Measurements from ENCODE around the gene PPM1E. TPM values are rescaled to one million over a fixed set of nuclear protein-coding genes. Genes with fewer than 3 reads are reported as not detected.

The PPM1E gene
- total RNA-seq, 1 donor from 2014 or later, result 0.30 TPM

- DNase-seq, result no peak
- H3K36me3 ChIP-seq, result peaks cover 41% of the 10 kb centered on the region
- intact Hi-C loops (cut with DNase I), result no loop called here
- no peak for ATAC-seq
- H3K9me3 ChIP-seq, result no peaks in the 10 kb centered on the region
- no peaks in the 10 kb centered on the region for H3K27me3 ChIP-seq (ENCODE audit: low read depth)
- H3K4me1 ChIP-seq, result no peaks in the 10 kb centered on the region
- H3K27ac ChIP-seq, result no peak overlapping the region
- TF ChIP-seq CTCF (IDR thresholded peaks at IDR 0.05), result no peak
- no peak overlapping the region for H3K4me3 ChIP-seq
Measured at GRCh38 chr17:59010026-59010425, 254.4 kb downstream of the PPM1E start.

- Histone ChIP-seq H3K4me3 (no peak overlapping the region), H3K9me3 (no peaks in the 10 kb centered on the region), H3K36me3 (peaks cover 60% of the 10 kb centered on the region), H3K27ac (no peak overlapping the region), H3K4me1 (no peaks in the 10 kb centered on the region), H3K27me3 (ENCODE audit: low read depth) (no peaks in the 10 kb centered on the region)
- intact Hi-C loops (cut with DNase I), result no loop called here
- DNase-seq (no peak), ATAC-seq (no peak)
- TF ChIP-seq CTCF (IDR thresholded peaks at IDR 0.05), result no peak
Measured at GRCh38 chr17:59011975-59012374, 256.3 kb downstream of the PPM1E start.

DNA sequence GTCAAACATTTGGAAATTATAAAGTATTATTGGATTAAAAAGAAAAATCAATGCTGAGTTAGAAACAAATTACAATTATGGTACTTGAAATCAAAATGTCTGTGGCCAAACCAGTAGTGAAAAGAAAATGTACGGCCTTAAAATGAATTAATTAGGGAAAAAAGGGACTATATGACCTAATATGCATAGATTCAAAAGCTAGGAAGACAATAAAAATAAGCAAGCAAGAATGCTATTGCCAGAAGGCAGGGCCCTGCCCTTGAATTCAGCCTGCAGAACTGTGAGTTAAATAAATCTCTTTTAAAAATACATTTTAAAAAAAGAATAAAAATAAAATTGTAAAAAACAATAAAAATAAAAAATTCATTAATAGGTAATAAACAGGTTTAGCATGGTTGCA lies 262.4 kb downstream of the PPM1E start:
- Histone ChIP-seq H3K36me3 (peaks cover 36% of the 10 kb centered on the region), H3K4me3 (no peak overlapping the region), H3K27me3 (ENCODE audit: low read depth) (no peaks in the 10 kb centered on the region), H3K9me3 (no peaks in the 10 kb centered on the region), H3K4me1 (no peaks in the 10 kb centered on the region), H3K27ac (no peak overlapping the region)
- no peak for TF ChIP-seq CTCF (IDR thresholded peaks at IDR 0.05)
- intact Hi-C loops (cut with DNase I), result no loop called here
- no peak for DNase-seq
- ATAC-seq, result no peak

DNA sequence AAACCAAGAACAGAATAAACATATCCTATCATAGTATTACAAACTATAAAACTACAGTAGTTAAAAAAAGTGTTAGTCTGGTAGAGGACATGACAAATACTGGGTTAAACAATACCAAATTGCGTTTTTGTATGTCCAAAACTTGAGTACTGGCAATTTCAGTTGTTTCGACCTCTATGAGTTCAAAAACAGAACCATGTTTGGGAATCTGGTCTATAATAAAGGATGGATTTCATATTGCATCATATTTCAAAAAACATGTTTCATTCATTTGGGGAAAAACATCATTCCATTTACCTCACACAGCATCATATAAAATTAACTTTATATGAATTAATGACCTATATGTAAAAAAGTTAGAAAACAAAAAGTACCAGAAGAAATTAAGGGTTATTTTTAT lies 269.3 kb downstream of the PPM1E start:
- no peaks in the 10 kb centered on the region for H3K27me3 ChIP-seq (ENCODE audit: low read depth)
- no peaks in the 10 kb centered on the region for H3K9me3 ChIP-seq
- DNase-seq (no peak), ATAC-seq (no peak)
- no peak overlapping the region for H3K4me3 ChIP-seq
- H3K27ac ChIP-seq, result no peak overlapping the region
- peaks cover 14% of the 10 kb centered on the region for H3K36me3 ChIP-seq
- no peak for TF ChIP-seq CTCF (IDR thresholded peaks at IDR 0.05)
- intact Hi-C loops (cut with DNase I), result no loop called here
- H3K4me1 ChIP-seq, result peaks cover 13% of the 10 kb centered on the region

DNA sequence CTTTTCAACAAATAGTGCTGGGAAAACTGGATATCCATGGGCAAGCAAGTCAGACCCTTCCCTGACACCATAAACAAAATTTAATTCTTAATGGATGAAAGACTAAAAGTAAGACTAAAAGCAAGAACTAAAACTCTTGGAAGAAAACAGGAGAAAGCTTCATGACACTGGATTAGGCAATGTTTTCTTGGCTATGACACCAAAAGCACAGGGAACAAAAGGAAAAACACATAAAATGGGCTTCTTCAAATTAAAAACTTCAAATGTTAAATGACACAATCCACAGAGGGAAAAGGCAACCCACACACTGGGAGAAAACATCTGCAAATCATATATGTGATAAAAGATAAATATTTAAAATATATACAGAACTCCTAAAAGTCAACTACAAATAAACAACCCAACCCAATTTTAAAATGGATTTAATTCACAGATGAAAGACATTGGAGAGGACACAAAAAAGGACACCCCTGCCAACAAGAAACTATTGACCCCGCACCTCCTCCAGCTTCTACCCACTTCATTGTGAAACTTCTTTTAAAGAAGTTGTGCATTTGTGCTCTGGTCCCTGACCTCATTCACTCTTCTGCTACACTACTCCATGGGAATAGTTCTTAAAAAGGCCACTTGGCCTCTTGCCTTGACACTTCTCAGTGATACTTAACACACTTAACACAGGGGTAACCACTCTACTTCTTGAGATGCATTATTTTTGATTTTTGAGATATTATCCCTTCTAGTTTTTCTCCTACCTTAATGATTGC lies 270.7 kb downstream of the PPM1E start:
- Histone ChIP-seq H3K27ac (no peak overlapping the region), H3K27me3 (ENCODE audit: low read depth) (no peaks in the 10 kb centered on the region), H3K36me3 (peaks cover 10% of the 10 kb centered on the region), H3K4me3 (no peak overlapping the region), H3K4me1 (peaks cover 13% of the 10 kb centered on the region), H3K9me3 (no peaks in the 10 kb centered on the region)
- ATAC-seq, result peak in 1 of 2 donors; percentile 46
- DNase-seq, result no peak
- intact Hi-C loops (cut with DNase I), result no loop called here
- no peak for TF ChIP-seq CTCF (IDR thresholded peaks at IDR 0.05)

All from lower lobe of right lung (tissue), 2 donors.